ENCODE data around the gene USP17L11. TPM values are rescaled to one million over a fixed set of nuclear protein-coding genes. Genes with fewer than 3 reads are reported as not detected.
"Not testable (repeated sequence)": the region's sequence is repeated elsewhere in the genome, so short reads cannot be mapped to it uniquely, and the experiment has no call there.

Gene USP17L11
- total RNA-seq, 1 experiment from 2014 or later = 0.15 TPM

GRCh38 chr4:9257824-9258223 is 42.6 kb downstream of the USP17L11 start, which contains the start of gene USP17L20:
TSS of gene USP17L20 (plus strand) at chr4:9258124. CDS start at chr4:9258124, 0 bp downstream.
- ATAC-seq; H3K9me3 ChIP-seq (ENCODE audit: control insufficient read depth in 1 of 2, insufficient read depth in 1 of 2, low read depth in 1 of 2, low read length in 2 of 2); H3K4me2 ChIP-seq (ENCODE audit: low read length); H2AFZ ChIP-seq (ENCODE audit: low read depth, low read length, poor library complexity, severe bottlenecking); intact Hi-C loops (cut with micrococcal nuclease); BruUV-seq (replicated peaks); H3K4me3 ChIP-seq (replicated peaks in 1 of 2; ENCODE audit: low read depth in 1 of 2, low read length in 2 of 2); RAD21 ChIA-PET (ENCODE audit: low non-redundant PET in 1 of 2, low total read pairs in 2 of 2, uncharacterized antibody in 2 of 2, unreplicated experiment in 2 of 2); H3K4me1 ChIP-seq (ENCODE audit: control insufficient read depth in 1 of 2, insufficient read depth in 2 of 2, low read length in 2 of 2); H3K27me3 ChIP-seq (ENCODE audit: insufficient read depth, low read length); H3K9me2 ChIP-seq (ENCODE audit: insufficient read depth); CTCF ChIA-PET; H3K36me3 ChIP-seq (ENCODE audit: control insufficient read depth in 1 of 2, insufficient read depth in 2 of 2, low read length in 2 of 2); H3K27ac ChIP-seq (ENCODE audit: low read depth, low read length); H3K9ac ChIP-seq (ENCODE audit: low read length); H4K20me1 ChIP-seq (ENCODE audit: insufficient read depth); POLR2A ChIA-PET; DNase-seq (ENCODE audit: low read depth, low spot score); H3K79me2 ChIP-seq (ENCODE audit: insufficient read depth, low read length): not testable (repeated sequence)

GRCh38 chr4:9262572-9262971 is 47.4 kb downstream of the USP17L11 start, which contains the start of gene USP17L21:
TSS of gene USP17L21 (plus strand) at chr4:9262872. CDS start at chr4:9262872, 0 bp downstream.
- RAD21 ChIA-PET (ENCODE audit: low non-redundant PET in 1 of 2, low total read pairs in 2 of 2, uncharacterized antibody in 2 of 2, unreplicated experiment in 2 of 2); POLR2A ChIA-PET; ATAC-seq; H3K27ac ChIP-seq (ENCODE audit: low read depth, low read length); H3K4me3 ChIP-seq (replicated peaks in 1 of 2; ENCODE audit: low read depth in 1 of 2, low read length in 2 of 2); H3K9me3 ChIP-seq (ENCODE audit: control insufficient read depth in 1 of 2, insufficient read depth in 1 of 2, low read depth in 1 of 2, low read length in 2 of 2); H3K27me3 ChIP-seq (ENCODE audit: insufficient read depth, low read length); H3K9me2 ChIP-seq (ENCODE audit: insufficient read depth); H4K20me1 ChIP-seq (ENCODE audit: insufficient read depth); intact Hi-C loops (cut with micrococcal nuclease); BruUV-seq (replicated peaks); CTCF ChIA-PET; H3K36me3 ChIP-seq (ENCODE audit: control insufficient read depth in 1 of 2, insufficient read depth in 2 of 2, low read length in 2 of 2); H3K4me1 ChIP-seq (ENCODE audit: control insufficient read depth in 1 of 2, insufficient read depth in 2 of 2, low read length in 2 of 2); DNase-seq (ENCODE audit: low read depth, low spot score); H3K79me2 ChIP-seq (ENCODE audit: insufficient read depth, low read length); H2AFZ ChIP-seq (ENCODE audit: low read depth, low read length, poor library complexity, severe bottlenecking); H3K9ac ChIP-seq (ENCODE audit: low read length); H3K4me2 ChIP-seq (ENCODE audit: low read length): not testable (repeated sequence)

Other genes with a start within 250 kb of the USP17L11 start
- not detected for gene FAM90A26, start 45.0 kb upstream of the USP17L11 start, total RNA-seq (2021; ENCODE audit: unreplicated experiment)
- gene USP17L10, start 4.7 kb upstream of the USP17L11 start, total RNA-seq (2021; ENCODE audit: unreplicated experiment) = not detected
- gene USP17L12, start 4.7 kb downstream of the USP17L11 start, total RNA-seq (2021; ENCODE audit: unreplicated experiment) = not detected
- not detected for gene USP17L13, start 9.5 kb downstream of the USP17L11 start, total RNA-seq (2021; ENCODE audit: unreplicated experiment)
- not detected for gene USP17L15, start 19.0 kb downstream of the USP17L11 start, total RNA-seq (2021; ENCODE audit: unreplicated experiment)
- gene USP17L17, start 28.5 kb downstream of the USP17L11 start, total RNA-seq (2021; ENCODE audit: unreplicated experiment) = not detected
- gene USP17L18, start 33.2 kb downstream of the USP17L11 start, total RNA-seq (2021; ENCODE audit: unreplicated experiment) = not detected
- gene USP17L19, start 38.0 kb downstream of the USP17L11 start, total RNA-seq (2021; ENCODE audit: unreplicated experiment) = not detected
- gene USP17L20, start 42.7 kb downstream of the USP17L11 start, total RNA-seq (2021; ENCODE audit: unreplicated experiment) = 0.15 TPM
- gene USP17L21, start 47.5 kb downstream of the USP17L11 start, total RNA-seq (2021; ENCODE audit: unreplicated experiment) = not detected
- gene USP17L22, start 52.2 kb downstream of the USP17L11 start, total RNA-seq (2021; ENCODE audit: unreplicated experiment) = not detected
- gene USP17L24, start 109.8 kb downstream of the USP17L11 start, total RNA-seq (2021; ENCODE audit: unreplicated experiment) = not detected
- not detected for gene USP17L25, start 114.5 kb downstream of the USP17L11 start, total RNA-seq (2021; ENCODE audit: unreplicated experiment)
- gene USP17L26, start 119.3 kb downstream of the USP17L11 start, total RNA-seq (2021; ENCODE audit: unreplicated experiment) = not detected
- not detected for gene USP17L5, start 124.0 kb downstream of the USP17L11 start, total RNA-seq (2021; ENCODE audit: unreplicated experiment)
- gene USP17L27, start 128.7 kb downstream of the USP17L11 start, total RNA-seq (2021; ENCODE audit: unreplicated experiment) = not detected
- not detected for gene USP17L28, start 133.5 kb downstream of the USP17L11 start, total RNA-seq (2021; ENCODE audit: unreplicated experiment)
- gene USP17L29, start 138.2 kb downstream of the USP17L11 start, total RNA-seq (2021; ENCODE audit: unreplicated experiment) = not detected
- gene USP17L30, start 147.7 kb downstream of the USP17L11 start, total RNA-seq (2021; ENCODE audit: unreplicated experiment) = not detected
- not detected for gene DEFB131A, start 229.0 kb downstream of the USP17L11 start, total RNA-seq (2021; ENCODE audit: unreplicated experiment)

Measured in HCT116 (cell line).